ENCODE data around the gene BMERB1.

GRCh38 chr16:15578824-15579223, 144.4 kb downstream of the BMERB1 start:
- no peak for TF ChIP-seq ELF4 (CRISPR knock-in tag; IDR thresholded peaks at IDR 0.05; ENCODE audit: low read depth)
- TF ChIP-seq TEAD4 (CRISPR knock-in tag; IDR thresholded peaks at IDR 0.05) = no peak
- TF ChIP-seq E2F1 (CRISPR knock-in tag; IDR thresholded peaks at IDR 0.05) = no peak
- no peak for TF ChIP-seq CTCF (IDR thresholded peaks at IDR 0.05)
- no peak for TF ChIP-seq ATF1 (CRISPR knock-in tag; IDR thresholded peaks at IDR 0.05)
- no peak for TF ChIP-seq FOXP1 (CRISPR knock-in tag; IDR thresholded peaks at IDR 0.05; ENCODE audit: borderline replicate concordance)
- TF ChIP-seq NFATC4 (CRISPR knock-in tag; IDR thresholded peaks at IDR 0.05) = no peak
- no peak for TF ChIP-seq ATF2 (CRISPR knock-in tag; IDR thresholded peaks at IDR 0.05; ENCODE audit: borderline replicate concordance, low read depth)
- no peak for TF ChIP-seq TCF7 (CRISPR knock-in tag; IDR thresholded peaks at IDR 0.05; ENCODE audit: low read depth)
- no peak for TF ChIP-seq NFYB (CRISPR knock-in tag; conservative IDR thresholded peaks at IDR 0.05; ENCODE audit: low read depth)
- no peak for TF ChIP-seq KAT7 (CRISPR knock-in tag; IDR thresholded peaks at IDR 0.05; ENCODE audit: borderline replicate concordance)
- TF ChIP-seq ARID4B (CRISPR knock-in tag; IDR thresholded peaks at IDR 0.05; ENCODE audit: borderline replicate concordance) = no peak
- TF ChIP-seq, protein P1, sequence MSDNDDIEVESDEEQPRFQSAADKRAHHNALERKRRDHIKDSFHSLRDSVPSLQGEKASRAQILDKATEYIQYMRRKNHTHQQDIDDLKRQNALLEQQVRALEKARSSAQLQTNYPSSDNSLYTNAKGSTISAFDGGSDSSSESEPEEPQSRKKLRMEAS (CRISPR knock-in tag; IDR thresholded peaks at IDR 0.05) = no peak
- TF ChIP-seq, protein P2, sequence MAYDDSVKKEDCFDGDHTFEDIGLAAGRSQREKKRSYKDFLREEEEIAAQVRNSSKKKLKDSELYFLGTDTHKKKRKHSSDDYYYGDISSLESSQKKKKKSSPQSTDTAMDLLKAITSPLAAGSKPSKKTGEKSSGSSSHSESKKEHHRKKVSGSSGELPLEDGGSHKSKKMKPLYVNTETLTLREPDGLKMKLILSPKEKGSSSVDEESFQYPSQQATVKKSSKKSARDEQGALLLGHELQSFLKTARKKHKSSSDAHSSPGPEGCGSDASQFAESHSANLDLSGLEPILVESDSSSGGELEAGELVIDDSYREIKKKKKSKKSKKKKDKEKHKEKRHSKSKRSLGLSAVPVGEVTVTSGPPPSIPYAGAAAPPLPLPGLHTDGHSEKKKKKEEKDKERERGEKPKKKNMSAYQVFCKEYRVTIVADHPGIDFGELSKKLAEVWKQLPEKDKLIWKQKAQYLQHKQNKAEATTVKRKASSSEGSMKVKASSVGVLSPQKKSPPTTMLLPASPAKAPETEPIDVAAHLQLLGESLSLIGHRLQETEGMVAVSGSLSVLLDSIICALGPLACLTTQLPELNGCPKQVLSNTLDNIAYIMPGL (CRISPR knock-in tag; IDR thresholded peaks at IDR 0.05) = no peak
